ENCODE data around the gene RFXANK.
"Not testable (repeated sequence)": the region's sequence is repeated elsewhere in the genome, so short reads cannot be mapped to it uniquely, and the experiment has no call there.

RFXANK gene

DNA sequence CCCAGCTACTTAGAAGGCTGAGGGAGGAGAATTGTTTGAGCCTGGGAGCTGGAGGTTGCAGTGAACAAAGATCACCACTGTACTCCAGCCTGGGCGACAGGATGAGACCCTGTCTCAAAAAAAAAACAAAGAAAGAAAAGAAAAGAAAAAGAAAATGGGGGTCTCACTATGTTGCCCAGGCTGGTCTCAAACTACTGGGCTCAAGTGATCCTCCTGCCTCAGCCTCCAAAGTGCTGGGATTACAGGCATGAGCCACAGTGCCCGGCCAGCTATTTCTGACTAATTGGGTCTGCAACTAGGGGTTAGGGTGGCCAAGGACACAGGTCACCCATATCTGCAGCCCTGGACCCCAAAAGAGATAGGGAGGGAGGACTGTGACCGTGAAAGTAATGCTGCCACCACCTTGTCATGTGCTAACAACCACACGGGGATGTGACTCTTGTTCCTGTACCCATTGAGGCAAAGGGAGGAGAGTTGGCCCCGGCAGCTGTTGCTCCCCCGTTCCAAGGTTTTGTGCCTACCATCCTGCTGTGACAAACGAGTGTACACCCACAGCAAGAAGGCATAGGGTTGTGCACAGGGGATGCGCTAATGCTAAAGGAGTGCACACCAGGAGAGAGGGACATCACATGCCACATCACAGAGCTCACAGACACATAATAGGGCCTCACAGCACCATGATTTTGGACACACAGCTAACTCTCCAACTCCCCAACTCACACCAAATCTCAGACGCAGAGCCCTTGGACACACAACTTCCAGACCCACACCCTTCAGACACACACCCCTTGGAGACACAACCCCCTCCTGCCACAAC is 22.6 kb upstream of the RFXANK start:
- Histone ChIP-seq H3K9me3 (ENCODE audit: control extremely low read depth in 1 of 5, control insufficient read depth in 4 of 5, insufficient read depth in 2 of 5, low read depth in 1 of 5, low read length in 4 of 5) (no peaks in the 10 kb centered on the region), H3K27me3 (replicated peaks in 2 of 5; ENCODE audit: control insufficient read depth in 4 of 5, insufficient read depth in 5 of 5, low read length in 4 of 5) (peaks cover 0 to 7% (median 2%) of the 10 kb centered on the region in 5 experiments), H3K36me3 (ENCODE audit: control insufficient read depth in 4 of 4, insufficient read depth in 4 of 4, low read length in 3 of 4) (no peaks in the 10 kb centered on the region), H3K4me3 (ENCODE audit: control insufficient read depth in 1 of 7, extremely low read depth in 1 of 7, insufficient read depth in 4 of 7, low read depth in 2 of 7, low read length in 6 of 7) (peak overlapping the region in 3 of 7 experiments; percentile 1 to 56 (median 40)), H3K4me1 (ENCODE audit: control extremely low read depth in 1 of 4, control insufficient read depth in 4 of 4, insufficient read depth in 4 of 4, low read length in 3 of 4) (peaks cover 0 to 18% (median 10%) of the 10 kb centered on the region in 4 experiments), H3K27ac (ENCODE audit: insufficient read depth in 1 of 2, low read depth in 1 of 2, low read length in 2 of 2, poor library complexity in 1 of 2, severe bottlenecking in 2 of 2) (no peak overlapping the region)
- 90% methylated on average over 9 of the region's 9 CpGs for WGBS (ENCODE audit: insufficient coverage)
- CTCF ChIA-PET: interaction anchor here (1.0 kb wide), 1 partner anchor 115 kb away, joined by 3 read pairs; no protein-coding TSS in a partner anchor
- DNase-seq: no peak
- POLR2A ChIA-PET: interaction anchor here (0.6 kb wide), 1 partner anchor 109 kb away, joined by 4 read pairs; no protein-coding TSS in a partner anchor

DNA sequence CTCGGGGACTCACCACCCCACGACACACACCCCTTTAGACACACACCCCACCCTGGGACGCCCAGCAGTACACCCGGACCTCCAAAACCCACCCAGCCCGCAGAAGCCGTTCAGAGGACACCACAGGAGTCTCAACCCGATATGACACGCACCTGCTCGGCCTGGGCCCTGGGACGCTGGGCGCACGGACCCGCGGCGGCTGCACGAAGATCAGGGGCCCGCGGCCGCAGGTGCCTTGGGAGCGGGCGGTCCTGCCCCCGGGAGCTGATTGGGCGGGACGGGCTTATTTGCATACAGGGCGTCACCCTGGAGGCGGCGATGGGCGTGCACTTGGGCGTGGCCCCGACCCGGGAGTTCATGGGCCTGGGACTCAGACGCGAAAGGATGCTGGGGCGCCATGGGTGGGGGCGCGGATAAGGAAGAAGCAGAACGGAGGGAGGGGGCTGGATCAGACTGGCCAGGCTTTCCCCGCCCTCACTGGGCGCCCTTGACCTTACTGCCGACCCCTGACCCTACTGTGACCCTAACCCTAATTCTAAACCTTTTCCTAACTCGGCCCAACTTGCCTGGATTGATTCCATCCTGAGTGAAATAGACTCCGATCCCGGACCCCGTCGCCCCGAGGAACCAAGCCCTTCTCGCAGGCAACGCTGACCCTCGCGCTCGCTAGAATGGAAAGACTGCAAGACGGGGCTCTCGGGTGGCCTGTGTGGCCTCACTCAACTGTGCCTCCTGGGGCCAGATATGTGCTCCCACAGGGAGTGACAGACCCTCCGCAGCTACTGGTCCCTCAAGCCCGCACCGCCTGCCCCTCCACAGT is 21.8 kb upstream of the RFXANK start, which contains the start of gene MEF2B:
MEF2B (minus strand) TSS at position 211 of the 820 bp plus-strand sequence. CDS start 19,528 bp downstream, outside the sequence.
- CTCF ChIA-PET: interaction anchor here (1.0 kb wide), 1 partner anchor 116 kb away, joined by 3 read pairs; no protein-coding TSS in a partner anchor
- WGBS (ENCODE audit: insufficient coverage): 15% methylated on average over 42 of the region's 56 CpGs
- H3K9me3 ChIP-seq (ENCODE audit: control extremely low read depth in 1 of 5, control insufficient read depth in 4 of 5, insufficient read depth in 2 of 5, low read depth in 1 of 5, low read length in 4 of 5): no peaks in the 10 kb centered on the region
- DNase-seq: peak; percentile 56 to 84 (median 83)
- POLR2A ChIA-PET: no interaction called here
- H3K27ac ChIP-seq (ENCODE audit: insufficient read depth in 1 of 2, low read depth in 1 of 2, low read length in 2 of 2, poor library complexity in 1 of 2, severe bottlenecking in 2 of 2): no peak within 1 kb of the TSS
- H3K4me3 ChIP-seq (ENCODE audit: control insufficient read depth in 1 of 7, extremely low read depth in 1 of 7, insufficient read depth in 4 of 7, low read depth in 2 of 7, low read length in 6 of 7): peak within 1 kb of the TSS in 5 of 7 experiments; percentile 1 to 56 (median 19)
- H3K27me3 ChIP-seq (replicated peaks in 2 of 5; ENCODE audit: control insufficient read depth in 4 of 5, insufficient read depth in 5 of 5, low read length in 4 of 5): peaks cover 0 to 7% (median 2%) of the 10 kb centered on the region in 5 experiments
- peaks cover 0 to 18% (median 10%) of the 10 kb centered on the region in 4 experiments for H3K4me1 ChIP-seq (ENCODE audit: control extremely low read depth in 1 of 4, control insufficient read depth in 4 of 4, insufficient read depth in 4 of 4, low read length in 3 of 4)
- no peaks in the 10 kb centered on the region for H3K36me3 ChIP-seq (ENCODE audit: control insufficient read depth in 4 of 4, insufficient read depth in 4 of 4, low read length in 3 of 4)

DNA sequence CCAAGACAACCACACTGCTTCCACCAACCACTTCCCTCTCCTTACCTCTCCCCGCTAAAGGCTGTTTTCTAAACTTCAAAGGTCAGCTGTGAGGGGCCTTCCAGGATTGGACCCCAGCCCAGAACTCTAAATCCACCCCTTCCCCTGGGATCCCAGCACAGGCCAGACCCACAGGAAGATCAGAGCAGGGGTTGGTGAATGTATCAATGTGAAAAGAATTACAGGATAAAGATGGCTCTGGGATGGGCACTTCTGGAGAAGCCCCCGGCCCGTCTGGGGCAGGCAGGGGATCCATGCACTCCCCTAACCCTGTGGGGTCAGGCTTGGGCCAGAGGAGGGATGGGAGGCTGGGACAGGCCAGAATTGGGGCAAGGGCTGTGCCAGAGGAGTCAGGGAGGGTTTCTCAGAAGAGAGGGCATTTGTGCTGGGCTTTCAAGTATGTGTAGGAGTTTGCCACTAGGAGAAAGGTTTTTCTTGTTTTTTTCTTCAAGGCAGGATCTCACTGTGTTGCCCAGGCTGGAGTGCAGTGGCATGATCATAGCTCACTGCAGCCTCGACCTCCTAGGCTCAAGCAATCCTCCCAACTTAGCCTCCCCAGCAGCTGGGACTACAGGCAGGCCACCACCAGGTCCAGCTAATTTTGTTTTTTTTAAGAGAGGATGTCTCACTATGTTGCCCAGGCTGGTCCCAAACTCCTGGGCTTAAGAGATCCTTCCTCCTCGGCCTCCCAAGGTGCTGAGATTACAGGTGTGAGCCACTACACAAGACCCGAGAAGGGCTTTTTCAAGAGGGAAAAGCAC is 21.0 kb upstream of the RFXANK start:
- H3K27ac ChIP-seq (ENCODE audit: insufficient read depth in 1 of 2, low read depth in 1 of 2, low read length in 2 of 2, poor library complexity in 1 of 2, severe bottlenecking in 2 of 2): no peak overlapping the region
- no peaks in the 10 kb centered on the region for H3K9me3 ChIP-seq (ENCODE audit: control extremely low read depth in 1 of 5, control insufficient read depth in 4 of 5, insufficient read depth in 2 of 5, low read depth in 1 of 5, low read length in 4 of 5)
- ChIA-PET POLR2A (no interaction called here), CTCF (no interaction called here)
- peak overlapping the region in 1 of 7 experiments; percentile 40 for H3K4me3 ChIP-seq (ENCODE audit: control insufficient read depth in 1 of 7, extremely low read depth in 1 of 7, insufficient read depth in 4 of 7, low read depth in 2 of 7, low read length in 6 of 7)
- peaks cover 0 to 18% (median 10%) of the 10 kb centered on the region in 4 experiments for H3K4me1 ChIP-seq (ENCODE audit: control extremely low read depth in 1 of 4, control insufficient read depth in 4 of 4, insufficient read depth in 4 of 4, low read length in 3 of 4)
- H3K36me3 ChIP-seq (ENCODE audit: control insufficient read depth in 4 of 4, insufficient read depth in 4 of 4, low read length in 3 of 4): no peaks in the 10 kb centered on the region
- WGBS (ENCODE audit: insufficient coverage): 95% methylated on average over 5 of the region's 6 CpGs
- peaks cover 0 to 7% (median 2%) of the 10 kb centered on the region in 5 experiments for H3K27me3 ChIP-seq (replicated peaks in 2 of 5; ENCODE audit: control insufficient read depth in 4 of 5, insufficient read depth in 5 of 5, low read length in 4 of 5)
- no peak for DNase-seq

DNA sequence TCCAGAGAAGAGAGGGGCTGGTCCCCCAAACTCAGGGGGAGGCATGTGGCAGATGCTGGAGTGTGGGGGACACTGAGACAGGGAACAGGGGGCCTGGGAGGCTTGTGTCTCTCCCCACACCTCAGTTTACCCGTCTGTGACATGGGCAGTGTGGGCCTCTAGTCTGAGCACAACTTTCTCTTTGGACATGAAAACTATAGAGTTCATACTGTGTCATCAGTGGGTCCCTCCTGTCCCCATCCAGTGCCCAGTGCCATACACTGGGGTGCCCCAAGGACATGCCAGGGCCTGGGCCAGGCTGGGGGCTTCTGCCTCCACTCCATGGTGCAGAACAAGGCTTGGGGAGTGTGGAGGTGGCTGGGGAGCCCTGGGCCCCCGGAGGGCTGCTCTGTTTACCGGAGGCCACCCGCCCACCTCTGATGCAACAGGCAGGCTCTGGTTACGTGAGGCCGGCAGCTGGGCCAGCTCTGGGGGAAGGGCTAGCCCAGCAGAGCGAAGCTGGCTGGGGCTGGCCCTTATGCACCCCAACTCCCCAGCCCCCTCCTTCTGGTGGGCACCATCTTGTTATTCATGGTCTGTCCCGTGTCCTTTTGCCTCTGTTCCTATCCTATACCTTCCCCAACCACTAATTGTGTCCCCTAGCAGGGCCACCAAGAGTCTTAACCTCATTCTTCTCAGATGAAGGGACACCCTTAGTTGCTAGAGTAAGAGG is 20.1 kb upstream of the RFXANK start:
- H3K27me3 ChIP-seq (replicated peaks in 2 of 5; ENCODE audit: control insufficient read depth in 4 of 5, insufficient read depth in 5 of 5, low read length in 4 of 5): peaks cover 0 to 7% (median 2%) of the 10 kb centered on the region in 5 experiments
- H3K4me3 ChIP-seq (ENCODE audit: control insufficient read depth in 1 of 7, extremely low read depth in 1 of 7, insufficient read depth in 4 of 7, low read depth in 2 of 7, low read length in 6 of 7): no peak overlapping the region
- no peak overlapping the region for H3K27ac ChIP-seq (ENCODE audit: insufficient read depth in 1 of 2, low read depth in 1 of 2, low read length in 2 of 2, poor library complexity in 1 of 2, severe bottlenecking in 2 of 2)
- CTCF ChIA-PET: interaction anchor here (5.8 kb wide), 1 partner anchor 24 kb away, joined by 46 read pairs; no protein-coding TSS in a partner anchor
- 91% methylated on average over 7 of the region's 8 CpGs for WGBS (ENCODE audit: insufficient coverage)
- peaks cover 0 to 18% (median 10%) of the 10 kb centered on the region in 4 experiments for H3K4me1 ChIP-seq (ENCODE audit: control extremely low read depth in 1 of 4, control insufficient read depth in 4 of 4, insufficient read depth in 4 of 4, low read length in 3 of 4)
- no peak for DNase-seq
- POLR2A ChIA-PET: no interaction called here
- no peaks in the 10 kb centered on the region for H3K9me3 ChIP-seq (ENCODE audit: control extremely low read depth in 1 of 5, control insufficient read depth in 4 of 5, insufficient read depth in 2 of 5, low read depth in 1 of 5, low read length in 4 of 5)
- H3K36me3 ChIP-seq (ENCODE audit: control insufficient read depth in 4 of 4, insufficient read depth in 4 of 4, low read length in 3 of 4): peaks cover 0 to 8% (median 4%) of the 10 kb centered on the region in 4 experiments

DNA sequence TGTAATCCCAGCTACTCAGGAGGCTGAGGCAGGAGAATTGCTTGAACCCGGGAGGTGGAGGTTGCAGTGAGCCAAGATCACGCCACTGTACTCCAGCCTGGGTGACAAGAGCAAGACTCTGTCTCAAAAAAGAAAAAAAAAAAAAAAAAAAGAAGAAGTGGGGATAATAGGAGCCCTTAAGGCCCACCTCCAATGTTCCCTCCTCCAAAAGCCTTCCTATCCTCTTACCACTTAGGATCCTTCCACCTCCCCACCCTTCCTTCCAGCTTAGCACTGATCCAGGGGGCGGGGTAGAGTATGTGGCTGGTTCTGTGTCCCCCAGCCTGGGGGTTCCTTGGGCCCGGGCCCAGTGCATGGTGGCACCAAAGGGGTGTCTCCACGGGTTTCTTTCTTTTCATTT is 18.8 kb upstream of the RFXANK start:
- POLR2A ChIA-PET; H3K9me3 ChIP-seq (ENCODE audit: control extremely low read depth in 1 of 5, control insufficient read depth in 4 of 5, insufficient read depth in 2 of 5, low read depth in 1 of 5, low read length in 4 of 5); H3K4me3 ChIP-seq (ENCODE audit: control insufficient read depth in 1 of 7, extremely low read depth in 1 of 7, insufficient read depth in 4 of 7, low read depth in 2 of 7, low read length in 6 of 7); H3K27ac ChIP-seq (ENCODE audit: insufficient read depth in 1 of 2, low read depth in 1 of 2, low read length in 2 of 2, poor library complexity in 1 of 2, severe bottlenecking in 2 of 2); H3K27me3 ChIP-seq (replicated peaks in 2 of 5; ENCODE audit: control insufficient read depth in 4 of 5, insufficient read depth in 5 of 5, low read length in 4 of 5); DNase-seq: not testable (repeated sequence)
- 100% methylated on average over 3 of the region's 5 CpGs for WGBS (ENCODE audit: insufficient coverage)
- Histone ChIP-seq H3K36me3 (ENCODE audit: control insufficient read depth in 4 of 4, insufficient read depth in 4 of 4, low read length in 3 of 4) (peaks cover 0 to 14% (median 8%) of the 10 kb centered on the region in 4 experiments), H3K4me1 (ENCODE audit: control extremely low read depth in 1 of 4, control insufficient read depth in 4 of 4, insufficient read depth in 4 of 4, low read length in 3 of 4) (peaks cover 0 to 18% (median 10%) of the 10 kb centered on the region in 4 experiments)
- CTCF ChIA-PET: interaction anchor here (0.7 to 5.8 kb wide), 6 partner anchors 9 to 30 kb away, joined by 3 to 46 read pairs (median 10); no protein-coding TSS in a partner anchor

DNA sequence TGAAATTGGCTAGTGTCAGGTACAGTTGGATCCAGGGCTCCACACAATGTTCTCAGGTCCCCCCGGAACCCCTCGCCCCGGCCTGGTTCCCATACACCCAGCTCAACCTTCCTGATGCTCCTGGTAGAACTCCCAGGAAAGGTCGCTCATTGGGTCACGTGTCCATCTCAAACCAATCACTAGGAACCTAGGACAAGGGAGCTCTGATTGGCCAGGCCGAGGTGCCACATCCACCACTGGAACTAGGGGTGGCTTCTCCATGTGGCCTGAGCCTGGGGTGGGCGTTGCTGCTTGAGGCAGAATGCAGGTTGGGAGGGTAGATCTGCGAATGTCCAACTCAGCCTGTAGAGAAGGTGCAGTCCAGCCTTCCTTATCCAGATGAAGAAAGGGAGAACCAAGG is 15.1 kb upstream of the RFXANK start:
- Histone ChIP-seq H3K27ac (ENCODE audit: insufficient read depth in 1 of 2, low read depth in 1 of 2, low read length in 2 of 2, poor library complexity in 1 of 2, severe bottlenecking in 2 of 2) (no peak overlapping the region), H3K36me3 (ENCODE audit: control insufficient read depth in 4 of 4, insufficient read depth in 4 of 4, low read length in 3 of 4) (peaks cover 0 to 40% (median 26%) of the 10 kb centered on the region in 4 experiments), H3K27me3 (replicated peaks in 2 of 5; ENCODE audit: control insufficient read depth in 4 of 5, insufficient read depth in 5 of 5, low read length in 4 of 5) (no peaks in the 10 kb centered on the region), H3K4me3 (ENCODE audit: control insufficient read depth in 1 of 7, extremely low read depth in 1 of 7, insufficient read depth in 4 of 7, low read depth in 2 of 7, low read length in 6 of 7) (no peak overlapping the region), H3K9me3 (ENCODE audit: control extremely low read depth in 1 of 5, control insufficient read depth in 4 of 5, insufficient read depth in 2 of 5, low read depth in 1 of 5, low read length in 4 of 5) (no peaks in the 10 kb centered on the region), H3K4me1 (ENCODE audit: control extremely low read depth in 1 of 4, control insufficient read depth in 4 of 4, insufficient read depth in 4 of 4, low read length in 3 of 4) (peaks cover 0 to 4% (median 0%) of the 10 kb centered on the region in 4 experiments)
- CTCF ChIA-PET: interaction anchor here (0.9 to 5.8 kb wide), 3 partner anchors 10 to 29 kb away, joined by 3 to 46 read pairs (median 39); no protein-coding TSS in a partner anchor
- POLR2A ChIA-PET: no interaction called here
- WGBS (ENCODE audit: insufficient coverage): 87% methylated on average over 8 of the region's 8 CpGs
- DNase-seq: no peak

Data from common myeloid progenitor, CD34-positive (primary cell).